Measurements from ENCODE around the gene CHERP. TPM values are rescaled to one million over a fixed set of nuclear protein-coding genes. Genes with fewer than 3 reads are reported as not detected.

Gene CHERP
- 1.8 and 2.0 TPM in 2 replicates for total RNA-seq (2014; rRNA removed; shearing (Covaris generic); ENCODE audit: low replicate concordance)

DNA sequence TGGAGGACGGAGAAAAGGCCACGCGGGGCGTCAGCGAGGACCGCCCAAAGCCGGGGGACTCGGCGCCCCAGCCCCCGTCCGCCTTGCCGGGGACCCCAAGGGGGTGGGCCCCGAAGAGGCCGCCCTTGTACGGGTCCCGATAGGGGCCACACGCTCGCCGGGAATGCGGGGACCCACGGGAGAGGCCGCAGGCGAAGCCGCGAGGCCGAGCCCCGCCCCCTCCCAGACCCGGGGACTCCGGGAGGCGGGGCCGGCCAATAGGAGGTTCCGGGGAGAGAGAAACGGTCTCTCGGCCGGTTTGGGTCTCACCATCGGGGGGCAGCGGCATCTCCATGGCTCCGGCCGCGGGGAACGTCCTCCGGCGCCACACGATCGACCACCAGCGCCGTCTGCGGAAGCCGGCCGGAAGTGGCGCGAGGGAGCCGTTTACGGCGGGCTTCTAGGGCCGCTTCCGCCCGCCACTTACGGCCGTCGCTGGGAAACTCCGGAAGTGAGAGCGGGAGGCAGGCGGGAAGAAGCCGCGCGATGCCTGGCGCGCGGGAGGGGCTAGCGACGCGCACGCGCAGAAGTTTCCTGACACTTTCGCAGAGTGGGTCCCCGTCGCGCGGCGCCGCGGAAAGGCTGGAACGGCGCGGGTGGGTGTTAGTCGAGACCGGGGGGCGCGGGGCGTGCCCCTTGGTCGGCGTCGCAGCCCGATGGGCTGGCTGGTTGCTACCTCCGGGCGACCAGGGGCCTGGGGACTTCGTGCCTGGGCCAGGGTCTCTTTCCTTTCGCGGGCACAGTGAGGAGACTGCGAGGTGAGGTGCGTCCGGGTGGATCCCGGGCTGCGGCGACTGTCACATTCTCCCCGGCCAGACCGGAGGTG, at the start of gene CHERP:
CHERP (minus strand) TSS at position 393 of the 865 bp plus-strand sequence; CDS start at position 334, 59 bp downstream.
- Histone ChIP-seq H3K4me3 (peak within 1 kb of the TSS; percentile 99), H3K9me3 (peaks cover 5% of the 10 kb centered on the region; the same call in 1 of the 2 replicates), H3K36me3 (peaks cover 47% of the 10 kb centered on the region), H3K27me3 (no peaks in the 10 kb centered on the region)
- DNase-seq, result peak; percentile 97

DNA sequence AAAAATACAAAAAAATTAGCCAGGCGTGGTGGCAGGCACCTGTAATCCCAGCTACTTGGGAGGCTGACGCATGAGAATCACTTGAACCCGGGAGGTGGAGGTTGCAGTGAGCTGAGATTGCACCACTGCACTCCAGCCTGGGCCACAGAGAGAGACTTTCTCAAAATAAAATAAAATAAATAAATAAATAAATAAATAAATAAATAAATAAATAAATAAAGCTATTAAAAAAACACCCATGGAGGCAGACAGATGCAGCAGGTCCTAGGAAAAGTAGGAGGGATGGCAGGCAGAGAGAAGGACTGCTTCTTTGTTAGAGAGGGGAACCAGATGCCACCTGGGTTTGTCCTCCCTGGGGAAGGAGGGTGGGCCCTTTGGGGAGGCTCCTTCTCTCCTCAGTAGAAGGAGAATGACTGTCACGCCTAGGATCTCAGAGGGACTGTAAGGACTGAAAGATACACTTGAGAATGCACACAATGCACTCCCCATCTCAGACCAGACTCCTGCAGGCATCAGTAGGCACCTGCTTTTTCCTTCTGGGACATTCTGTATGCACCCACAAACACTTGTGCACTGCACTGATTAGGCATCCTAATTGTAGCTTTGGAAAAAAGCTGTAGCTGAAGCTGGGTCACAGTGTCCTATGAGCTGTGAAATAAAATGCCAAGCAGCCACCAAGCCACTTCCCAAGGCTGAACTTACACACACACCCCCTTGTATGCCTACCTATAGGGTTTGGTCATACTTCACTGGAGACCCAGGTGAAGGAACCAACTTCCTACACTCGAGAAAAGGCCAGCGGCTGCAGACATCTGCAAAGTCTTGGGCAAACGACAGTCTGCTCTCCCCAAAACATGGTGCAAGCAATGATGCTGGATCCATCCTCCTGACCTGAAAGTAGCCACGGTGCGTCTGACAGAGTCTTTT, 48.9 kb upstream of the CHERP start:
- no peaks in the 10 kb centered on the region for H3K9me3 ChIP-seq
- no peak for DNase-seq

GRCh38 chr19:16589917-16590316, 47.7 kb upstream of the CHERP start:
- Histone ChIP-seq H3K4me3 (no peak overlapping the region), H3K36me3 (no peaks in the 10 kb centered on the region; the same call in none of the 2 replicates), H3K27me3 (no peaks in the 10 kb centered on the region), H3K9me3 (no peaks in the 10 kb centered on the region)
- no peak for DNase-seq

More for the DNA sequence above, 48.9 kb upstream of the CHERP start:
- Histone ChIP-seq H3K27me3 (no peaks in the 10 kb centered on the region), H3K4me3 (no peak overlapping the region), H3K36me3 (no peaks in the 10 kb centered on the region; the same call in none of the 2 replicates)

DNA sequence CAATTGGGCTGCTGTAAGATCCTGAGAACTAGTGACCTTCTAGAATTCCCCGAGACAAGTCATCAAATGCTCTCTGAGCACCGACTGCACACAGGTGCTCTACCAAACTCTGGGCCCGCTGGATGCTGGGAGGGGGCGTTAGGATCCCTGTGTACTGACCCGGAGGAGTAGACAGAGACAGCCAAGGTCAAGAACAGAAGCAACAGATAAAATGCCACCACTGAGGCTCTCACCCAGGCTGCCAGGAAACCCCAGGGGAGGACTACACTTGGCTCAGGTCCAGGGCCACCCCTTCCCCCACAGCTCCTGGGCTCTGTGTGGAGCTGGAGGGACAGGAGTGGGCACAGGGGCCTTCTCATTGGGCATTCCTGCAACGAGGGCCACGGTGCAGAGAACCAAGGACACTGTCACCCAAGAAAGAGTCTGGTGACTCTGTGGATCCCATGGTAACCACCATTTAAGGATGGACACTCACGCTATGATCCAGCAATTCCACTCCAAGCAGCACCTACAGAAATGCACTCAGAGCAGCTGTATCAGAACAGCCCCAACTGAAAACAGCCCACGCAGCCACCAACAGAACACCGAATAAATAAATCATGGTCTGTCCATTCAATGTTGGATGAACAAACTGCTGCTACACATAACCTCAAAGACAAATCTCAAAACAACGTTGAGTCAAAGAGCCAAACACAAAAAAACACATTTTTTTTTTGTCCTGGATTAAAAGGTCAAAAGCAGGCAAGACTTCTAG, 46.8 kb upstream of the CHERP start:
- no peak for DNase-seq
- Histone ChIP-seq H3K9me3 (no peaks in the 10 kb centered on the region), H3K36me3 (no peaks in the 10 kb centered on the region; the same call in none of the 2 replicates), H3K4me3 (no peak overlapping the region), H3K27me3 (no peaks in the 10 kb centered on the region)

DNA sequence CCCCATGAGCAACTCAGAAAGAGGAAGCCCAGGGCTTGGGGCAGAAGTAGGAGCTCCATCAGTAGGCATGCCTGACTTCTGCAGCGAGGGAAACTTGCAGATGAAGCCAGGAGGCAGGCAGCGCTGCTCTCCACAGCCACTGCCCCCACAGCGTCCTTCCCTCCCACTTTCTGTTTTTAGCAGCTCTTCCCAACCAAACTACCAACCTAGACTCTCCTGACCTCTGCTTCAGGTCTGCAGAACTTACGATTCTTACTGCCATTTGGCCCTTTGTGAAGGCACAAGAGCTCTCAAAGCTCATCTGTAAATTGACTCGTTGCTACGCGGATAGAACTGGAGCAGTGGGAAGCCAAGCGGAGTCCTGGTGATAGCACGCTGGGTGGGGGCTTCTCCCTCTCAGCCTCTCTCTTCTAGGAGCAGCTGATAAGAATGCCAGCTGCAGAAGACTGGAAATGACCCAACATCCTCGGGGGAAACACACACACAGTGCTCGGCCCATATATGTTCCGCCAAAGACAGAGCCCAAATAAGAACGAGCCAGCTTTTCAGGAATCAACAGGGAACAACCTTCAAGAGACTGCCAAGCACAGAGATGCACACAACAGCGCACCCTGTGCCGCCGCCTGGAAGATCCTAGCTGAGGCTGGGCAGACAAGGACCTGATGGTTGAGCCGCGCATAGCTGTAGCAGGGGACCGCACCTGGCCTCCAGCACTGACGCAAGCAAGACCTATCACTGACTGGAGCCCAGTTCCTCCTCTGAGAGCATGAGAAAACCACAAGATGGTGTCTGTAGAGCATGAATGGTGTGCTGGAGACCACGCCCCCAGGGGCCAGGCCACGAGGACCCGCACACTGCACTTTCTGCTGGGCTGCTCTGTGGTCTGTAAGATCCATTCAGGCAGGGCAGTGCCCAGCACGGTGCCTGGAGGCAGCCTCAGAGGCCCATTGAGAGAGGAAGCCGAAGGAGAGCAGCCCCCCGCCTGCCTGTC, 45.9 kb upstream of the CHERP start:
- no peaks in the 10 kb centered on the region for H3K27me3 ChIP-seq
- peaks cover 4% of the 10 kb centered on the region; the same call in 1 of the 2 replicates for H3K36me3 ChIP-seq
- H3K9me3 ChIP-seq, result no peaks in the 10 kb centered on the region
- DNase-seq, result no peak
- H3K4me3 ChIP-seq, result no peak overlapping the region

DNA sequence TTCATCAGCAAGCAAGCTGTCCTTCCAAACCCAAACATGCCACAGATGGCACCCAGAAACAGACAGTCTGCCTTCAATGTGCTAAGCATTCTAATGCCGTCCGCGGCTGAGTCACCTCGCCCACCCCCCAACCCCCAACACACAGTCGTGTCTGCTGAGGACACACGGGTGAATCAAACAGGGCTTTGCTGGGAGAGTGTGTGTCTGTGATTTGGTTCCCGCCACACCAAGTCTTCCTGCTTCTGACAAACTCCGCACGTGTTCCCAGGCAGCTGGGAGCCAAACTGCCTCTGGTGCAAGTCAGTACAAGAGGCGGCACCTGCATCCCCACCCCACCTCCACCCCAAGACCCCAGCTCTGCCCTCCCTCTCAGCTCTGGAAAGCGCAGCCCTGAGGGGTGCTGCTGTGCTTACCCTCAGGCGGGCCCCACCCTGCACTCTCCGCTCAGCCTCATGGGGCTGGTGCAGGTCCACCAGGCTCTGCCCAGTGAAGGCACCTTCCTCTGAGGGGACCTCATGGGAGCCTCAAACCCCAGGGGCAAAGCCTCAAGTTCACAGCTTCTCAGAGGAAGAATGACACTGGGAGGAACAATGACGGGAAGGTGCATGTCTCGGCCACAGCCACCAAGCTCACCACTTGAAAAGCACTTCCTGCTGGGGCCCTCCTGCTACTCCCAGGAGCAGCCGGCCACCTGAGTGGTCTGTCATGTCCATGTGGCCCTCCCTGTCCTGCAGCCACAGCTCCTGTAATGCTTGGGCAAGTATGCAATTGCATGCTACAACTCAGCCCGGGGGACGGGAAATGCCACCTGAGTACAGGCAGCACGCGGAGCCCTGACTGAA, 45.0 kb upstream of the CHERP start:
- Histone ChIP-seq H3K36me3 (peaks cover 8% of the 10 kb centered on the region), H3K27me3 (no peaks in the 10 kb centered on the region), H3K4me3 (no peak overlapping the region), H3K9me3 (no peaks in the 10 kb centered on the region)
- DNase-seq, result no peak

DNA sequence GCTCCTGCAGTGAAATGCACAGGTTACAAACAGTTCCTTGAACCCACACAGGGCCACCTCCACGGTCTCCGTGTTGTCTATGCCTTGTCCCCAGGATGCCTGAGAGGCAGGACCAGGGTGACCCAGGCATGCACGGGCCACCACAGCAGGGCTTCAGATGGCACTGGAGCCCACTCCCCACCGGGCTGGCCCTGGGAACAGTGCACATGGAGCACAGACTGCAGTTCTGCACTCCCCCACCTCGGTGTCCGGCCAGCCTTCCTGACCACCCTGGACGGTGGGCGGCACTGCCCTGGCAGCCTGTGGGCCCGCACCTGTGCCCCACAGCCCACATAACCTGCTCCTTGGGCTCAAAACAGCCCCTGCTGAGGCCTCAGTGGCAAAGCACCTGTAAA, 44.2 kb upstream of the CHERP start:
- Histone ChIP-seq H3K9me3 (no peaks in the 10 kb centered on the region), H3K27me3 (no peaks in the 10 kb centered on the region), H3K36me3 (peaks cover 8% of the 10 kb centered on the region), H3K4me3 (no peak overlapping the region)
- no peak for DNase-seq

- no peak for DNase-seq
- H3K4me3 ChIP-seq, result no peak overlapping the region
- H3K36me3 ChIP-seq, result peaks cover 8% of the 10 kb centered on the region
- no peaks in the 10 kb centered on the region for H3K27me3 ChIP-seq
- no peaks in the 10 kb centered on the region for H3K9me3 ChIP-seq
These were observed 43.7 kb upstream of the CHERP start for GRCh38 chr19:16585808-16586476.

GRCh38 chr19:16585094-16585801, 43.0 kb upstream of the CHERP start:
- no peak overlapping the region for H3K4me3 ChIP-seq
- peaks cover 8% of the 10 kb centered on the region for H3K36me3 ChIP-seq
- H3K27me3 ChIP-seq, result no peaks in the 10 kb centered on the region
- no peak for DNase-seq
- H3K9me3 ChIP-seq, result no peaks in the 10 kb centered on the region

- Histone ChIP-seq H3K27me3 (no peaks in the 10 kb centered on the region), H3K4me3 (no peak overlapping the region), H3K9me3 (no peaks in the 10 kb centered on the region), H3K36me3 (peaks cover 12% of the 10 kb centered on the region)
- DNase-seq, result peak; percentile 75
These were observed 42.2 kb upstream of the CHERP start for GRCh38 chr19:16584248-16585093.

DNA sequence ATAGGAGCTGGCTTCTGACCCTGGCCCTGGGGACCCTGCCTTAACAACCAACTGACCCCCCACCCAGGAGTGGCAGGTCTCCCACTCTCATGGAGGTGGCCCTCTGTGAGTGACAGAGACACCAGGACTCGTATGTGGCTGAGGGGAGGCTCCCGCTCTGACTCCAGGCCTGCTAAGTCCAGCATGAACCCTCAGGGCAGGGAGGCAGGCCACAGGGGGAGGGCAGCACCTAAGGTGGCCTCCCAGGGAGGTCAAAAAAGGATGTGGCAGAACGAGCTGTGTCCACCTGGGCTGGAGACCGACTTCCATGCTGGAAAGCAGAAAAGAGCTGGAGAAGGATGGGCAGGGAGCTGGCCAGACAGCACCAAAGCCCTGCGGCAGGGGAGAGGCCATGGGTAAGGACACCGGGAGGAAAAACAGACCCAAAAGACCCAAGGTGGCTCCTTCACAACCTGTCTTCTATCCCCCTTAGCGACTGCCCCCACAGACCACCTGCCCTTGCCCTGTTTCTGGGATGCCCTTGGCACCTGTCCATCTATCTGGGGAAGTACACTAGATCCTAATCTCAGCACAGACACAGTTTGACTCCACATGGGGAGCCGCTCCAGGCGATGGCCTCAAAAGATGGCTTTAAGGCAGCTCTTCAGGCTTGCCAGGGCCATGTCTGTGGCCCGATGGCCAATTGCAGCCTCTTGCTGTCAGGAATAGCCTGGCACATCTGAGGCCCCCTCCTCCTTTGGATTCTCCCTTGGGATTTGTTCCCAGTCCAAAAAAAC, 40.4 kb upstream of the CHERP start:
- peaks cover 30% of the 10 kb centered on the region for H3K36me3 ChIP-seq
- H3K4me3 ChIP-seq, result no peak overlapping the region
- no peak for DNase-seq
- H3K9me3 ChIP-seq, result no peaks in the 10 kb centered on the region
- no peaks in the 10 kb centered on the region for H3K27me3 ChIP-seq

DNA sequence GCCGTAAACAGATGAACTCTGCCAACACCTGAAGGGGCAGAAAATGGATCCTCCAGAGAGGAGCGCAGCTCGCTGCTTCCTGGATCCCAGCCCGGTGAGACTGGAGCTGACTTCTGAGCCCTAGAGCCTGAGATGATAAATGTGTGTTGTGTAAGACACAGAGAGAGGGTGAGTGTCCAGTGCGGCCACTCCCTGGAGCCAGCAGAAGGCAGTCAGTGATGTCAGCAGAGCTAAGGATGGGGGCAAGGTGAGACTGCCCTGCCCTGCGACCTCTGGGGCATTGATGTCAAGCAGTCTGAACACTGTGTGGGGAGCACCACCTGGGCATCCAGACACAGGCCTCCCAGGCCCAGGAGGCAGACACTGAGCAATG, 39.7 kb upstream of the CHERP start:
- Histone ChIP-seq H3K4me3 (no peak overlapping the region), H3K9me3 (no peaks in the 10 kb centered on the region), H3K27me3 (no peaks in the 10 kb centered on the region), H3K36me3 (peaks cover 34% of the 10 kb centered on the region)
- DNase-seq, result no peak

Measured in MG63 (cell line).